Subcutaneous abdominal adipose tissue (tissue), 5 donors: Measurements from ENCODE around the gene SLC38A10.

ENCODE experiments used
- H3K27ac ChIP-seq: one replicate; pipeline ENCODE4 v1.7.0; 2013; ENCODE audit warnings: low read depth, mild to moderate bottlenecking, inconsistent platforms, low read length, moderate library complexity
- H3K27me3 ChIP-seq, 5 donors: one replicate each; pipeline ENCODE4 v1.7.0; 2013; ENCODE audit warnings: low read length in 5 of 5, inconsistent platforms in 1 of 5; ENCODE audit not compliant: control insufficient read depth in 5 of 5, insufficient read depth in 4 of 5
- H3K36me3 ChIP-seq, 5 donors: one replicate each; pipeline ENCODE4 v1.7.0; 2013; ENCODE audit warnings: low read length in 5 of 5; ENCODE audit not compliant: control insufficient read depth in 5 of 5, insufficient read depth in 5 of 5
- H3K4me1 ChIP-seq, 5 donors: one replicate each; pipeline ENCODE4 v1.7.0; 2013; ENCODE audit warnings: low read length in 5 of 5, mild to moderate bottlenecking in 3 of 5, moderate library complexity in 1 of 5; ENCODE audit not compliant: control insufficient read depth in 5 of 5, insufficient read depth in 5 of 5
- H3K4me3 ChIP-seq, 5 donors: one replicate each; pipeline ENCODE4 v1.7.0; 2013; ENCODE audit warnings: low read length in 5 of 5, low read depth in 1 of 5
- H3K9ac ChIP-seq, 5 donors: one replicate each; pipeline ENCODE4 v1.7.0; 2013; ENCODE audit warnings: low read length in 5 of 5, mild to moderate bottlenecking in 4 of 5, moderate library complexity in 3 of 5
- H3K9me3 ChIP-seq, 5 donors: one replicate each; pipeline ENCODE4 v1.7.0; 2013; ENCODE audit warnings: low read length in 5 of 5; ENCODE audit not compliant: control insufficient read depth in 5 of 5
- donor health status: healthy.
- donor health status: healthy.
- donor health status: healthy.
- donor health status: healthy.
- donor health status: healthy.

SLC38A10 gene

DNA sequence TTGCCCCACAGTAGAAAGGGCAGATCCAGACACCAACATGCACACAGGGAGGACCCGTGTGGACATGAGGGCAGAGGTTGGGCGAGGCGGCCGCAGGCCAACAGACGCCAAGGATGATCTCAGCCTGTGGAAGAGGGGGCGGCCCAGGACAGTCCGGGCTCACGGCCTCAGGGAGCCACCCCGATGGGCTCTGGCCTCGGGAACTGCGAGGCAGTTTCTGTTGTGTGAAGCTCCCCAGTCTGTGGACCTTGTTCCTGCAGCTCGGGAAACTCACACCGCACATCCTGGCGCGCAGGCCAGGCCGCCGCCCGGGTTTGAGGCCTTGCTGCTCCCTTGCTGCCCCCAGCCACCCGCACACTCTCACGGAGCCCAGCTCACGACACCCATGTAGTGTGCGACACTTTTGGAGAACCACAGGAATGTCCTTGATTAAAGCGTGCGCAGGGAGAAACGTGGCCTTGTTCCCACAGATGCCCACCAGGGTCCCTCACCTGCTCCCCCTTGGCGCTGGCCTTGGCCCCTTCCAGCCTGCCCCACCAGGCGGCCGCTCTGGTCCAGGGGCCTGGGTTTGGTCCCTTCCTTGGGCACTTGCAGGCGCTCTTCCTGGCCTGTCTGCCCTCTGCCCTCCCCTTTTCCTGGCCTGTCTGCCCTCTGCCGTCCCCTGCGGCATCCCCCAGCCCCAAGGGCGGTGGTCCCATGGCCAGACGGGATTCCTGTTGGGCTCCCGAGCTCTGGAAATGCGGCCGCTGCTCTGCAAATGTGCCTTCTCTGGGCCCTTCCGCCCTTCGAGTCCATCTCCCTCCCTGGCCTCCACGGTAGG is 9.3 kb upstream of the SLC38A10 start:
- Histone ChIP-seq H3K27ac (no peak overlapping the region), H3K4me1 (peaks cover 3 to 33% (median 27%) of the 10 kb centered on the region in 5 donors), H3K36me3 (no peaks in the 10 kb centered on the region), H3K9ac (no peak overlapping the region), H3K4me3 (no peak overlapping the region), H3K27me3 (no peaks in the 10 kb centered on the region), H3K9me3 (no peaks in the 10 kb centered on the region)

DNA sequence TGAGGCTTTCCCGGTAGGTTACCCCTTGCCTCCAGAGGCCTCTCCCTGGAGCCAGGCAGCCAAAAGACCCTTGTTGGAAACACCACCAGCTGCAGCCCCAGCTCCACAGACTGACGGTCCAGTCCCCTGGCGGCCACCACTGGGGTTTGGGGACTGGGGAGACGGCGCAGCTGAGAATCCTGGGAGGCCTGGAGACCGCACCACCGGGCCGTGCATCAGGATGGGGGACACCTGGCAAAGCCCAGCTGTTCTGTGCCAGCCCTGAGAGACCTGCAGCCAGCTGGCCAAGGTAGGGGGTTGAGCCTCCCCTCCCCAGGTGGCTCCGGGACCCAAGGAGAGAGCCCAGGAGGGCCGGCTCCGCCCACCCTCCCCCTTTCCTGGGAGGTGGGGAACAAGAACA is 8.3 kb upstream of the SLC38A10 start:
- Histone ChIP-seq H3K9me3 (no peaks in the 10 kb centered on the region), H3K27me3 (no peaks in the 10 kb centered on the region), H3K36me3 (no peaks in the 10 kb centered on the region), H3K9ac (no peak overlapping the region), H3K4me1 (peaks cover 3 to 22% (median 16%) of the 10 kb centered on the region in 5 donors), H3K4me3 (no peak overlapping the region), H3K27ac (no peak overlapping the region)

DNA sequence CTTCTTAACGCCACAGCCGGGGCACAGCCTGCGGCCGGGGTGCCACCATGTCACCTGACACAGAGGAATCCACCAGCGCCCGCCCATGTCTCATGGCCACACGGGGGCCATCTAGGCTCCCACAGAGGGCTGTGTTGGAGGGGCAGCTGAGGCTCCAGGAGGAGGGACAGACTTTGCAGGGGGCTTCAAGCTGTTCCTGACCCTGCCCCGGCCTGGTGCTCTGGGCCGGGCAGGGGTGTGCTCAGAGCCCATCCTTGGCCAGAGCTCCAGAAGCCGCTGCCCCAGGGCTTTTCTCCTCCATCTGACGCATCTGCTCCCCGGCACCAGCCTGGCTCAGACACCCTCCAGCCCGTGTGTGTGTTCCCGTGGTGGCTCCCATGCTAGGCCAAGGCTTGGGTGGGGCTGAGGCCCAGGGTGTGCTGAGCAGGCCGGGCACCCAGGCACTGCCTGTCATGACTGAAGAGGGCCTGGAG is 7.8 kb upstream of the SLC38A10 start:
- H3K9me3 ChIP-seq: no peaks in the 10 kb centered on the region
- peaks cover 3 to 18% (median 13%) of the 10 kb centered on the region in 5 donors for H3K4me1 ChIP-seq
- H3K27ac ChIP-seq: no peak overlapping the region
- no peaks in the 10 kb centered on the region for H3K27me3 ChIP-seq
- H3K4me3 ChIP-seq: no peak overlapping the region
- H3K9ac ChIP-seq: no peak overlapping the region
- H3K36me3 ChIP-seq: no peaks in the 10 kb centered on the region

DNA sequence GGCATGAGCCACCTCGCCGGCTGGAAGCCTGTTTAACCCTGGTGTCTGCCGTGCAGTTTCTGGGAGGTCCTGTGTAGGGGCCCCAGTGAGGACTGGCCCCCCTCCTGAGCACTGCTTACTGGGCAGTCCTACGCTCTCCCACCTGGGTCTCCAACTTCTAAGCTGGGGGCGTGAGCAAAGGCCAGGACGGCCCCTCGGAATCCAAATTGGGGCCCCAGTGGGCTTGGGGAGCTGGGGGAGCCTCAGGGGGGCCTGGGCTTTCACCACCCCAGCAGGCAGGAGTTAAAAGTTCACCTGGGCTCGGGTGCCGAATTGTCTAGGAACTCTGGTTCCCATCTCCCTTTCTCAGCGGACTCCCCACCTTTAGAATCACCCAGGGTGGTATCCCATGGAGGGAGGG is 7.2 kb upstream of the SLC38A10 start:
- no peaks in the 10 kb centered on the region for H3K9me3 ChIP-seq
- no peaks in the 10 kb centered on the region for H3K27me3 ChIP-seq
- no peak overlapping the region for H3K9ac ChIP-seq
- H3K4me1 ChIP-seq: peaks cover 3 to 16% (median 10%) of the 10 kb centered on the region in 5 donors
- no peaks in the 10 kb centered on the region for H3K36me3 ChIP-seq
- no peak overlapping the region for H3K27ac ChIP-seq
- H3K4me3 ChIP-seq: no peak overlapping the region

DNA sequence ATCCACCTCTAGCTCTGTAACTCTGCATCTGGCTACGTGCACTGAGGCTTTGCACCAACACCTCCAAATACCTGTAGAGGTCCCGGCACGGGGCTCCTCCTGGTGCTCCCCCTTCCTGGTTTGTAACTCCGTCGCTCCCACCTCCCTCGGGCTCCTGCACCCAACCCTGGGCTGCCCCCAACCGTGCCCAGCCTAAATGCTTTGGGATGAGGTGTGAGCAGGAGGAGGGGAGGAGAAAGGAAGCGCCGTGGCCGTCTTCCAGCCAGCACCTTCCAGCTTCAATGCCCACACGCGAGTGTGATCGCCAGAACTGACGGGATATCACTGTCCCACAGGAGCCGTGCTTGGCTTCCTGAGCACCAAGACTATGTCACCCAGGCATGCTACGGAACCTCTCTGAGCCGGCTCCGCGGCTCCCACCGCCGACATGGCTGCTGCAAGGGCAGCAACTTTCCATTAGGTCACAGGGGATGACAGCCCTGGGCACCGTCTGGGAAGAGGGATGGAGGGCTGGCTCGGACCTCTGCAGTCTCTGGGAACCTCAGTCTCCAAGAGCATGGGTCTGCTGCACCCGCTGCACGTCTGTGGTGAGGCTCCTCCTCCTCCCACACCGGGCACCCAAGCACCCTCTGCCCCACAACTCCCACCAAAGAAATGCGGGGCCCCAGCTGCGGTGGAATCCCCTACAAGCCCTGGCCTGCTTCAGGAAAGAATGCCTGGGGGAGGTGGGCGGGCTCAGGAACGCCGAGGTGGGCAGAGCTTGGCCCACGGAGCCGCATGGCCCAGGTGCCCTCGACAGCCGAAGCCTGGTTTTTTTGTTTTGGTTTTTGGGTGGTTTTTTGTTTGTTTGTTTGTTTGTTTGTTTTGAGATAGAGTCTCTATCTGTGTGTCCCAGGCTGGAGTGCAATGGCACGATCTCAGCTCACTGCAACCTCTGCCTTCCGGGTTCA is 6.4 kb upstream of the SLC38A10 start:
- peak overlapping the region in 3 of 5 donors; percentile 3 to 23 (median 23) for H3K4me3 ChIP-seq
- H3K27ac ChIP-seq: no peak overlapping the region
- no peak overlapping the region for H3K9ac ChIP-seq
- H3K4me1 ChIP-seq: peaks cover 3 to 16% (median 10%) of the 10 kb centered on the region in 5 donors
- no peaks in the 10 kb centered on the region for H3K9me3 ChIP-seq
- H3K36me3 ChIP-seq: no peaks in the 10 kb centered on the region
- H3K27me3 ChIP-seq: no peaks in the 10 kb centered on the region

DNA sequence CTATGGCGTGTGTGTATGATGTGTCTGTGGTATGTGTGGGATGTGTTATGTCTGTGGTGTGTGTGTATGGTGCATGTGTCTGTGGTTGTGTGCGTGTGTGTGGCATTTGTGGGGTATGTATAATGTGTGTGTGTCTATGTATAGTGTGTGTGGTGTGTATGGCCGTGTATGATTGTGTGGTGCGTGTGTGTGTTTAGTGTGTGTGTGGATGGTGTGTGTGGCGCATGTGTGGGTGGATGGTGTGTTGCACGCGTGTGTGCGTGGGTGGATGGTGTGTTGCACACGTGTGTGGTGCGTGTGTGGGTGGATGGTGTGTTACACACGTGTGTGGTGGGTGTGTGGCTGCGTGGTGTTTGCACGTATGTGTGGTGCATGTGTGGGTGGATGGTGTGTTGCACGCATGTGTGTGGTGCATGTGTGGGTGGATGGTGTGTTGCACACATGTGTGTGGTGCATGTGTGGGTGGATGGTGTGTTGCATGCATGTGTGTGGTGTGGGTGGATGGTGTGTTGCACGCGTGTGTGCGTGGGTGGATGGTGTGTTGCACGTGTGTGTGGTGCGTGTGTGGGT is 5.6 kb upstream of the SLC38A10 start:
- Histone ChIP-seq H3K27ac (no peak overlapping the region), H3K9ac (no peak overlapping the region), H3K4me3 (no peak overlapping the region), H3K9me3 (no peaks in the 10 kb centered on the region), H3K4me1 (peaks cover 3 to 21% (median 14%) of the 10 kb centered on the region in 5 donors), H3K36me3 (no peaks in the 10 kb centered on the region), H3K27me3 (no peaks in the 10 kb centered on the region)

DNA sequence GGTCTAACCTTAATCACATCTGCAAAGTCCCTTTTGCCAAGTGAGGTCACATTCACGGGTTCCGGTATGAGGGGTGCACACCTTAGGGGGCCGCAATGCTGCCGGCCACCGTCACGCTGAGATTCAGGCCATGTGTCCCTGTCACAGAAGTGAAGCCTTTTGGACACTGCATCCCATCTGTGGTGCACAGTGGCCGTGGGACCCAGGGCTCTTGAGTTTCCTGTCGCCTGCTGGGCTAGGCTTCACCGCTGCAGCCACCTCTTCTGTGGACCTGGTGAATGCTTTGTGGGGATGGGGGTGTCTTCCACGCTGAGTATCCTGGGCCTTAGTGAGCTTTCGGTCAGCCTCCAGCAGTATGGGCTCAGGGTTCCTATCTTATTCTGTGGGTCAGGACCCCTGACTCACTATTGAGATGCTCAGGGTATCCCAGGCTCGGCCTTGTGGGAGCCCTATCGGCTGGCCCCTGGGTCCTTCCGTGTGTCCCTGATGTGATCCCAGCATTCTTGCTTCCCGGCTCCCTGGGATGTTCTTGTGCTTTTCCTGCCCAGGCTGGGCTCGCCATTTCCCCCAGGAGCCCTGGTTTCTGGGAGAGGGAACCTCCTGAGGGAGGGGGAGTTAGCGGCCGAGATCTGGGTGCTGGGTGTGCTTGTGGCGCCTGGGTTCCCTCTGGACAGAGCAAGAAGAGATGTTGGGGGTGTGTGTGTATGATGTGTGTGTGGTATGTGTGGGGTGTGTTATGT is 4.9 kb upstream of the SLC38A10 start:
- Histone ChIP-seq H3K9ac (no peak overlapping the region), H3K27ac (no peak overlapping the region), H3K36me3 (no peaks in the 10 kb centered on the region)

DNA sequence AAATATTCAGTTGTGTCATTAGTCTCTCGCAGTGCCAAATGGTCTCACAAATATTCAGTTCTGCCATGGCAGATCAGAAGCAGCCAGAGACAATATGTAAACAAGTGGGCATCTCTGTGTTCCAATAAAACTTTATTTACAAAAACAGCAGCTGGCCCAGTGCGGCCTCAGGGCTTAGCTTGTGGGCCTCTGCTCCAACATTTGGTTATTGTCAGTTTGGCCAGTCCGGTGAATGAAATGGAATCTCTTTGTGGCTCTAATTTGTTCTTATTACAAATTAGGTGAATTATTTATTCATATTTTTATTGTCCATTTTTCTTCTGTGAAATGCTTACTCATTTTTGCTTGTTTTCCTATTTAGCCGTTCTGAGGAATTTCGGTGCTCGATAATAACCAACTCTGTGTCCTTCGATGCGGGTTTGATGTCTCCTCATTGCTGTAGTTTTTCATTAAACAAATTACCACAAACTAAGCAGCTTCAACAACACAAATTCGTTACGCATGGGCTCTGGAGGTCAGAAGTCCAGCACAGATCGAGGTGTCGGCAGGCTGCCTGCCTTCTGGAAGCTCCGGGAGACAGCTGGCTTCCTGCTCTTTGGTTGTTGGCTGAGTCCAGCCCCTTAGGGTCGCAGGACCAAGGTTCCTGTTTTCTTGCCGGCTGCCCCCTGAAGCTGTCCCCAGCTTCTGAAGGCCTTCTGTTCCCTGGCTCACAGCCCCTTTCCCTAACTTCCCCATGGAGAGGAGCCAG is 4.1 kb upstream of the SLC38A10 start:
- Histone ChIP-seq H3K4me3 (no peak overlapping the region), H3K27me3 (no peaks in the 10 kb centered on the region), H3K27ac (no peak overlapping the region), H3K4me1 (peaks cover 3 to 29% (median 20%) of the 10 kb centered on the region in 5 donors), H3K9ac (no peak overlapping the region), H3K36me3 (no peaks in the 10 kb centered on the region), H3K9me3 (no peaks in the 10 kb centered on the region)

More for the DNA sequence above, 4.9 kb upstream of the SLC38A10 start:
- Histone ChIP-seq H3K4me3 (no peak overlapping the region), H3K4me1 (peaks cover 3 to 24% (median 17%) of the 10 kb centered on the region in 5 donors), H3K27me3 (no peaks in the 10 kb centered on the region), H3K9me3 (no peaks in the 10 kb centered on the region)
